Natural killer cell (primary cell): ENCODE data around the gene EPX. TPM values are rescaled to one million over a fixed set of nuclear protein-coding genes. Genes with fewer than 3 reads are reported as not detected.

Source experiments
- ATAC-seq, 3 donors: fragments of 150-1000 bp in 2 of 3; fragments of 200-7000 bp in 1 of 3; cut with Tn5 transposase; 1 replicate in 1 of 3; 2 replicates in 2 of 3; pipeline ENCODE4 v1.10.0; 2021; ENCODE audit warnings: mild to moderate bottlenecking in 2 of 3, moderate library complexity in 2 of 3
- DNase-seq, 2 donors: peaks; one replicate each; pipeline versions ENCODE4 v3.0.0 to v3.0.0-alpha.2; 2013 to 2021; ENCODE audit warnings: mixed read lengths in 1 of 2
- H3K27ac ChIP-seq: one replicate; pipeline ENCODE4 v1.5.1; 2013; ENCODE audit warnings: mild to moderate bottlenecking, low read length
- H3K27me3 ChIP-seq: one replicate; pipeline ENCODE4 v1.6.1; 2013; ENCODE audit warnings: low read length; ENCODE audit not compliant: control insufficient read depth, insufficient read depth
- H3K36me3 ChIP-seq: one replicate; pipeline ENCODE4 v1.6.1; 2013; ENCODE audit warnings: low read length; ENCODE audit not compliant: control insufficient read depth, insufficient read depth
- H3K4me1 ChIP-seq: one replicate; pipeline ENCODE4 v1.6.1; 2013; ENCODE audit warnings: low read length; ENCODE audit not compliant: control insufficient read depth, insufficient read depth
- H3K4me3 ChIP-seq: one replicate; pipeline ENCODE4 v1.5.1; 2013; ENCODE audit warnings: low read length
- H3K9me3 ChIP-seq: one replicate; pipeline ENCODE4 v1.6.1; 2013; ENCODE audit warnings: low read length; ENCODE audit not compliant: control insufficient read depth, insufficient read depth
- H3K27ac Mint-ChIP-seq, 2 donors: one replicate each; pipeline ENCODE4 v1.8.0; 2022; ENCODE audit warnings: mild to moderate bottlenecking in 2 of 2, mixed read lengths in 2 of 2, moderate library complexity in 1 of 2
- H3K27me3 Mint-ChIP-seq, 2 donors: one replicate each; pipeline ENCODE4 v1.8.0; 2022; ENCODE audit warnings: low read depth in 2 of 2, mixed read lengths in 2 of 2
- H3K36me3 Mint-ChIP-seq: one replicate; pipeline ENCODE4 v1.8.0; 2022; ENCODE audit warnings: mixed read lengths
- H3K4me1 Mint-ChIP-seq, 2 donors: one replicate each; pipeline ENCODE4 v1.8.0; 2022; ENCODE audit warnings: mixed read lengths in 2 of 2
- H3K4me3 Mint-ChIP-seq: one replicate; pipeline ENCODE4 v1.8.0; 2022; ENCODE audit warnings: mild to moderate bottlenecking, moderate library complexity, mixed read lengths
- H3K9me3 Mint-ChIP-seq, 2 donors: one replicate each; pipeline ENCODE4 v1.8.0; 2022; ENCODE audit warnings: mixed read lengths in 2 of 2
- WGBS: methylation state at CpG from one replicate; pipeline ENCODE4 v1.1.7; 2013; ENCODE audit warnings: missing lambda C conversion rate; ENCODE audit not compliant: insufficient coverage; 5-methylcytosine and 5-hydroxymethylcytosine counted together
- intact Hi-C: fragments of 100-400 bp; cut with micrococcal nuclease; formaldehyde crosslinking; loops from one replicate; pipeline ENCODE4 v1.14.2; 2022
- total RNA-seq, 4 donors: library from RNA; stranded (reverse); fragments of 120-200 nt in 1 of 4; gene quantifications; one replicate each; pipeline versions ENCODE4 v1.2.3 to v1.2.4, GENCODE V29; 2013 to 2022
- TF ChIP-seq, protein P1 (sequence below): fragments of 200-600 bp; IDR thresholded peaks from one replicate; pipeline ENCODE4 v1.8.0; 2022; ENCODE audit warnings: antibody characterized with exemption

EPX gene
- total RNA-seq, 3 donors from 2014 or later (not counting 1 experiment from before 2014, with no cell fraction given), result not detected

DNA sequence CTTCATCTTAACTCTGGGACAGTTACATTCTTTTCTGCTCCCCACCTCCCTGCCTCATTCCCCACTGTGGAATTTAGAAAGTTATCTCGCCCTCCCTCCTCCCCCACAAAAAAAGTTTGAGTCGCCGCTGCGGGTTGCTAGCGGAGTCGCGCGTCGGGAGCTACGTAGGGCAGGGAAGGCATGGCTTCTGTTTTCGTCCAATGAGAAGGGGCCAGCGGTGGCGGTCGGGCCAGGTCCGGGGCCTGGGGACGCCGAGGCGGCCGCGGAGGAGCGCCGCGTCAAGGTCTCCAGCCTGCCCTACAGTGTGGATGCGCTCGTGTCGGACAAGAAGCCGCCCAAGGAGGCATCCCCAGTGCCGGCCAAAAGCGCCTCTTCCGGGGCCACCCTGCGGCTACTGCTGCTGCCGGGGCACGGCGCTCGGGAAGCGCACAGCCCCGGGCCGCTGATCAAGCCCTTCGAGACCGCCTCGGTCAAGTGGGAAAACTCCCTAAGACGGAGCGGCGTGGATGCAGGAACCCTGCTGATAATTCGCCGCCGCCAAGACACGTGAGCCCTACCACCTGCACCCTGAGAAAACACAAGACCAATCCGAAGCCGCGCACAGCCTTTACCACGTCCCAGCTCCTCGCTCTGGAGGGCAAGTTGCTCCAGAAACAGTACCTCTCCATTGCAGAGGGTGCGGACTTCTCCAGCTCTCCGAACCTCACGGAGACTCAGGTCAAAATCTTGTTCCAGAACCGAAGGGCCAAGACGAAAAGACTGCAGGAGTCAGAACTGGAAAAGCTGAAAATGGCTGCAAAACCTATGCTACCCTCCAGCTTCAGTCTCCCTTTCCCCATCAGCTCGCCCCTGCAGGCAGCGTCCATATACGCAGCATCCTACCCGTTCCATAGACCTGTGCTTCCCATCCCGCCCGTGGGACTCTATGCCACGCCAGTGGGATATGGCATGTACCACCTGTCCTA is 35.4 kb upstream of the EPX start:
- Histone ChIP-seq H3K4me1 (peaks cover 49% of the 10 kb centered on the region), H3K4me3 (peak overlapping the region; percentile 65), H3K27ac (peak overlapping the region; percentile 94), H3K9me3 (no peaks in the 10 kb centered on the region), H3K27me3 (no peaks in the 10 kb centered on the region), H3K36me3 (no peaks in the 10 kb centered on the region)
- no peaks in the 10 kb centered on the region for H3K27me3 Mint-ChIP-seq
- peak; percentile 54 to 76 for DNase-seq
- H3K4me1 Mint-ChIP-seq, result peaks cover 53 to 55% of the 10 kb centered on the region in 2 donors
- peak overlapping the region; percentile 93 to 94 for H3K27ac Mint-ChIP-seq
- H3K36me3 Mint-ChIP-seq, result no peaks in the 10 kb centered on the region
- intact Hi-C loops, result no loop called here
- H3K9me3 Mint-ChIP-seq, result no peaks in the 10 kb centered on the region
- 4% methylated on average over 64 of the region's 65 CpGs for WGBS
- TF ChIP-seq, protein P1, sequence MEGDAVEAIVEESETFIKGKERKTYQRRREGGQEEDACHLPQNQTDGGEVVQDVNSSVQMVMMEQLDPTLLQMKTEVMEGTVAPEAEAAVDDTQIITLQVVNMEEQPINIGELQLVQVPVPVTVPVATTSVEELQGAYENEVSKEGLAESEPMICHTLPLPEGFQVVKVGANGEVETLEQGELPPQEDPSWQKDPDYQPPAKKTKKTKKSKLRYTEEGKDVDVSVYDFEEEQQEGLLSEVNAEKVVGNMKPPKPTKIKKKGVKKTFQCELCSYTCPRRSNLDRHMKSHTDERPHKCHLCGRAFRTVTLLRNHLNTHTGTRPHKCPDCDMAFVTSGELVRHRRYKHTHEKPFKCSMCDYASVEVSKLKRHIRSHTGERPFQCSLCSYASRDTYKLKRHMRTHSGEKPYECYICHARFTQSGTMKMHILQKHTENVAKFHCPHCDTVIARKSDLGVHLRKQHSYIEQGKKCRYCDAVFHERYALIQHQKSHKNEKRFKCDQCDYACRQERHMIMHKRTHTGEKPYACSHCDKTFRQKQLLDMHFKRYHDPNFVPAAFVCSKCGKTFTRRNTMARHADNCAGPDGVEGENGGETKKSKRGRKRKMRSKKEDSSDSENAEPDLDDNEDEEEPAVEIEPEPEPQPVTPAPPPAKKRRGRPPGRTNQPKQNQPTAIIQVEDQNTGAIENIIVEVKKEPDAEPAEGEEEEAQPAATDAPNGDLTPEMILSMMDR, result no peak
- peak overlapping the region; percentile 98 for H3K4me3 Mint-ChIP-seq
- peak; percentile 77 to 82 (median 80) for ATAC-seq

DNA sequence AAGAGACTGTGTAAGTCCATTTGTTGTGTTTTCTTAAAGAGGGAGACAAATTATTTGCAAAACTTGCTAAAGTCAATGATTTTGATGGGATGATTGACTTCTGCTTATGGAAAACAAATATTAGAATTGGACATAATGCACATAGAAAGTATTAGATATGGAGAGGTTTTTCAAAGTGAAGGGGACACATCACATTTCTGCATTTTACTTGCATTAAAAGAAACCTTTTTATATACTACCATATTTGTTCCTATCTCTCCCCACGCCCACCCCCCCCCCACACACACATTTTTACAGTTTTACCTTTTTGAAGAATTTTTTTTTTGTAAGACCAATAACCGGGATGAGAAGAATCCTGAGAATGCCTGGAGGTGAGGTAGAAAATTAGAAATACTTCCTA is 34.3 kb upstream of the EPX start:
- H3K27ac ChIP-seq, result no peak overlapping the region
- H3K9me3 ChIP-seq, result no peaks in the 10 kb centered on the region
- peaks cover 43 to 44% of the 10 kb centered on the region in 2 donors for H3K4me1 Mint-ChIP-seq
- no peak for DNase-seq
- intact Hi-C loops, result no loop called here
- peak overlapping the region in 1 of 2 donors; percentile 94 for H3K27ac Mint-ChIP-seq
- H3K27me3 ChIP-seq, result no peaks in the 10 kb centered on the region
- 100% methylated on average over 1 of the region's 2 CpGs for WGBS
- H3K4me3 Mint-ChIP-seq, result no peak overlapping the region
- no peaks in the 10 kb centered on the region for H3K9me3 Mint-ChIP-seq
- peaks cover 38% of the 10 kb centered on the region for H3K4me1 ChIP-seq
- ATAC-seq, result no peak
- TF ChIP-seq, protein P1, result no peak
- no peaks in the 10 kb centered on the region for H3K27me3 Mint-ChIP-seq
- no peaks in the 10 kb centered on the region for H3K36me3 Mint-ChIP-seq
- H3K36me3 ChIP-seq, result no peaks in the 10 kb centered on the region
- no peak overlapping the region for H3K4me3 ChIP-seq

DNA sequence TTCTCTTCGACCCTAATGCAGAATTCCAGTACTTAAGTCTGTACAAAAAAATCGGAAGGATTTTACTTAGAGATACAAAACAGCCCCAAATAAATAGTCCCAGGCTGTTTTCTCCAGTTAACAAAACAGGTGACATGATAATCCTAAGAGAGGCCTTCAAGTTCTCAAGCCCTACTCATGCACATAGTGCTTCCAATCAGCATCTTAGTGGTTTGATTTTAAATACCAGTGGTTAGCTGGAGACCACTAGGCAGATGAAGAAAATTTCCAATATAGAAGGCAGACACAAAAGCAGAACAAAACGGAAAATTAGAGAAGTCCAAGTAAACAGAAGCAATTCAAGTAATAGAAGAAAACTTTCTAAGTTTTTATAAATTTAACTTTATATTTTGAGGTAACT is 31.0 kb upstream of the EPX start:
- no peaks in the 10 kb centered on the region for H3K27me3 ChIP-seq
- H3K36me3 Mint-ChIP-seq, result no peaks in the 10 kb centered on the region
- H3K27ac Mint-ChIP-seq, result no peak overlapping the region
- ATAC-seq, result no peak
- 87% methylated on average over 2 of the region's 3 CpGs for whole genome bisulfite sequencing
- peaks cover 12 to 16% of the 10 kb centered on the region in 2 donors for H3K4me1 Mint-ChIP-seq
- DNase-seq, result no peak
- H3K4me1 ChIP-seq, result peaks cover 12% of the 10 kb centered on the region
- H3K9me3 Mint-ChIP-seq, result no peaks in the 10 kb centered on the region
- intact Hi-C loops, result no loop called here
- no peak overlapping the region for H3K4me3 ChIP-seq
- TF ChIP-seq, protein P1, result no peak
- no peaks in the 10 kb centered on the region for H3K36me3 ChIP-seq
- H3K4me3 Mint-ChIP-seq, result no peak overlapping the region
- no peak overlapping the region for H3K27ac ChIP-seq
- no peaks in the 10 kb centered on the region for H3K9me3 ChIP-seq
- H3K27me3 Mint-ChIP-seq, result no peaks in the 10 kb centered on the region
